NCI-H2196 (cell line): Measurements from ENCODE around the gene FAM83G.

Source experiments
- DNase-seq: peaks from one replicate; lab custom pipeline; 2025; ENCODE audit not compliant: unreplicated experiment; lab: John Stamatoyannopoulos, UW

Gene FAM83G

GRCh38 chr17:18991531-18992315, 12.8 kb downstream of the FAM83G start:
- DNase-seq, result no peak

DNA sequence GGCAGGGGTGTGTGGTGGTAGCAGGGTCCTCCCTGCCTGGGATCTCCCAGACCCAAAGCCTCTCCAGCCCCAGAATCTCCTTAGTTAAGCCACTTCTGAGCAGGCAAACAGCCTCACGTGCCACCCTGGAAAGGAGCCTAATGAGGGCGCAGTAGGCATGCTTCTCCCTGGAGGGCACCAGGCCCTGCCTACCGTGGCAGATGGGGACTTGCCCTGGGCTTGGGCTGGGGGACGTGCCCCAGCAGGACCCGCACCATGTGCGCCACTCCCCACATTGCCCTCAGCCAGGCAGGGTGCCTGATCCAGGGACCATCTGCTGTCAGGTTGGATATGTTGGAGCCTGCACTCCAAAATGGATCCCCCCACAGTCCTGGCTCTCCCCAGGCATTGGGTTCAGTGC, 14.2 kb downstream of the FAM83G start:
- DNase-seq, result no peak

DNA sequence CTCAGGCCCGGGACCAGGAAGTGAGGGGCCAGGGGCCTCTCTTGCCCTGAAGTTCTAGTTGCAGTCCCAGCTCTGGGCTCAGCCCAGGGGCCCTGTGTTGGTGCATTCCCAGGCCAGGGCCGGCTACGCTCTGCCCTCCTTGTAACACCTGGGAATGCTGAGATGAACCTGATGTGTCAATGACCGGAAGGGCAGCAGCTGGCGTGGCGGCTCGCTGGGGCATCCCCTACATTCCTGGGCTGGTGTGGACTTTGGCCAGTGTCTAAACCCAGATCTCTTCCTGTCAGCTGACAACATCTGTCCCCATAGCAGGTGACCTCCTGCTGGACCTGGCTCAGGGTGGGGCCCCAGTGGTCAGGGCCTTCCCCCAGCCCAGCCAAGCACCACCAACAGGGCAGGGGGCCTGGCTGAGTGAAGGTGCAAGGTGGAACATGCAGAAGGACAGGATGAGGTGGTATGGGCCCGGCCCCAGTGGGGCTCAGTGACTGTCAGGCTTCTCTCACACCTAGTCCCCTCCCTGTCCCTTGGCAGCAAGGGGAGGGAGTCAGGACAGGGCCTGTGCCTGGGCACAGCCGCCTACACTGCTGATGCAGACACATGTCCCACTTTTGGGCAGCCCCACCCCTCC, 15.9 kb downstream of the FAM83G start:
- DNase-seq, result no peak

GRCh38 chr17:18987862-18988545, 16.6 kb downstream of the FAM83G start:
- DNase-seq, result peak; percentile 45

DNA sequence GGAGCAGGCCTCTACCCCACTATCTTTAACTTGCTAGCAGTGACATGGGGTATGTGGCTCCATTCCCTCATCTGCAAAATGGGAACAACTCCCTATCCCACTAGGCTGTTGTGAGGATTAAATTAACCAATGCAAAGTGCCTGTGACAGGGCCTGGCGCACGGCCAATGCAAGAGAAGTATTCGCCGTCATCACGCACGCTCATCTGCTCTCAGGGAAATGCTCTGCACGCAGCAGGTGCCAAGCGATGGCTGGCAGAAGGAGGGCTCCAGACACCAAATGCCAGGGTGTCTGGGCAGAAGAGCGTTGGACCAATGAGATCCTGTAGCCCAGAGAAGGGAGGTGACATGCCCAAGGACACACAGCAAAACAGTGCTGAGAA, 17.3 kb downstream of the FAM83G start:
- DNase-seq, result no peak

GRCh38 chr17:18986541-18987229, 17.9 kb downstream of the FAM83G start:
- no peak for DNase-seq

- no peak for DNase-seq
These were observed 19.1 kb downstream of the FAM83G start for GRCh38 chr17:18985475-18985874.

DNA sequence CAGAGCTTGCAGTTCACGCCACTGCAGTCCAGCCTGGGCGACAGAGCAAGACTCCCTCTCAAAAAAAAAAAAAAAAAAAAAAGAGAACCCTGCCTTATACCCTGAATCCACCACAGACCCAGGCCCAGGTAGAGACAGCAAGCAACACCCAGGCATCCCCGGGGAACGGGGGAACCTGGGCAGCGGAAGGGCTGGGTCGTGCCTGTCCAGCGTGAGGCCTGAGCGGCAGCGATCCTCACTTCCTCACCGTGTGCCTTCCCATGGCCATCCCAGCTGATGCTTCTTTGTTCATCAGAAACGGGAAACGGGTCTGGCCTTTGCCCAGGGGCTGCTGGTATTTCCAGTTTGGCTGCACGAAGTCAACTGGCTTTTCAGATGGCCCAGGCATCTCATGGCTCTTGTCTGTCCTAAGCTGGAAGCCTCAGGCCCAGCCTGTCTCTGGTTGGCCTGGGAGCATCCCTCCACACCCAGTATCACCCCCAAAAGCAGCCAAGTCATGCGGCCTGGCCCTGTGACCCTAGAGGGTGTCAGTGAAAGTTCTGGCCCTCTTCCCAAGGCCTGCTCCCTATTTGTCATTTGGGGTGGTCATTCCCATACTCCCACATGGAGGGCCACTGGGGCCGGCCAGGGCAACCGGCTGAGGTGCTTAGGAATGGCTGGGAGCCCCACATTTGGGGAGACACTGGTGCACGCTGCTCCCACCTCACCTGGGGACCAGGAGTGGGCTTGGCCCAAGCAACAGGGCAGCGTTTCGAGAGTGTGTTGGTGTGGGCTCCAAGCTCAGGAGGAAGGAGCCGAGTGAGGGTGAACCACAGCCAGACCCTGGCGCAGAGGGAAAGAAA, 20.1 kb downstream of the FAM83G start:
- DNase-seq, result no peak

- no peak for DNase-seq
These were observed 22.7 kb downstream of the FAM83G start for GRCh38 chr17:18981642-18982424.

- no peak for DNase-seq
These were observed 23.3 kb downstream of the FAM83G start for GRCh38 chr17:18981335-18981641.

DNA sequence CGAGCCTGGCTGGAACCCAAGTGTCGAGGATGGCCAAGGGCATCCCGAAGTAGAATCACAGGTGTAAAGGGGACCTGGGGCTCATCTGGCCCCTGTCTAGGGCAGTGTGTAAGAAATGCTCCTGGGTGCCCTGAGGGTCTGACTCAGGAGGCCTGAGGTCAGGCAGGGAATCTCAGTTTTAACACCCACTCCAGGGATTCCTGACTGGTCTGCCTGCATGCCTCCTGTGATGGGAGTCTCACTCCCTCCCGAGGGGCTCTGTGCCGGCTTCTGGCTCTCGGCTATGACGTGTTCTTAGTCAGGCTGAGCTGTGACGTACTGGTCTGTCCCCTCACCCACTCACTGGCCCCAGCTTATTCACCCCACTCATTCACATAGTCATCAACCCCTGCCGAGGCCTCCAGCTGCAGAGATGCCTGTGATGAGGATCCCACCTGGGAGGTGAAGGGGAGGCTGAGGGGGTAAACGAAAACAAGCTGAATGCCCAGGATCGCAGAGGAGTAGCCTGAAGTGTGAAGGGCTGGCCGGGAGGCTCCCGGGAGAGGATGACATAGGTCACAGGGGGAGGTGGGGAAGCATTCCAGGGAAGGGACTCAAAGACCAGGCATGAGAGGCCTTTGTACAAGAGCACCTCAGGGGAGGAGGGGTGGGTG, 23.8 kb downstream of the FAM83G start:
- no peak for DNase-seq

DNA sequence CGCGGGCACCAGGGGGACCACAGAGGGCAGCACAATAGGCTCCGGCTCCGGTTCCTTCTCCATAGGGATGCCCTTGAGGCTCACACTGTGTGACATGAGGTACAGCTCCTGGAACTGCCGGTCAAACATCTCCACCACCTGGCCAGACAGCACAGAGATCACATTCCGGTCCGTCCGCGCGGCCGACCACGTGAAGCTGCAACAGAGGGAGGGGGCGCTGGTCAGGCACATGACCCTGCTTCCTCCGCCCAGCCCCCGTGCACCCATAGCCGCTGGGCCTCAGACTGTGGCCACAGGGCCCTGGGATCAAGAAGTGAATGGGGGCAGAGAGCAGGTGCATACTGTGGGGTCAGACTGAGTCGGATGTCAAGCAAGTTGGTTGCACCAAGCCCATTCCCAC, 25.9 kb downstream of the FAM83G start:
- DNase-seq, result no peak

- DNase-seq, result no peak
These were observed 26.5 kb downstream of the FAM83G start for GRCh38 chr17:18978050-18978449.

GRCh38 chr17:18977646-18978045, 26.9 kb downstream of the FAM83G start:
- DNase-seq, result no peak

GRCh38 chr17:18977021-18977420, 27.5 kb downstream of the FAM83G start:
- no peak for DNase-seq

DNA sequence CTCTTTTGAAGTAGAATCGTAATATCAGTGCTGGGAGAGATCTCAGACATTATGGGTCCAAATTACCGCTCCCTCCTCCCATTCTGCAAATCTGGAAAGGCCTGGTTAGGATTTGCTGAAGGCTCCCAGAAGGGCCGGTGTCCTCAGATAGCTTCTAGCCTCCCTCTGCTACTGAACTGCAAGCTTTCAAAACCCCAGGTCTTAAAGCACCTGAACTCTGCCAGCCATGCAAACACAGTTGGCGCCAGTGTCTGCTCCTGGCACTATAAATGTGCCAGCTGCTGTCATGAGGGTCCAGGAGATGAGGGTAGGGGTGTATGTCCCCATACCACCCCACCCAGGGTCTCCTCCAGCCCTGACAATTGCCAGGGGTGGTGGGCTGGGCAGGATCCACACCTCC, 28.4 kb downstream of the FAM83G start:
- no peak for DNase-seq

DNA sequence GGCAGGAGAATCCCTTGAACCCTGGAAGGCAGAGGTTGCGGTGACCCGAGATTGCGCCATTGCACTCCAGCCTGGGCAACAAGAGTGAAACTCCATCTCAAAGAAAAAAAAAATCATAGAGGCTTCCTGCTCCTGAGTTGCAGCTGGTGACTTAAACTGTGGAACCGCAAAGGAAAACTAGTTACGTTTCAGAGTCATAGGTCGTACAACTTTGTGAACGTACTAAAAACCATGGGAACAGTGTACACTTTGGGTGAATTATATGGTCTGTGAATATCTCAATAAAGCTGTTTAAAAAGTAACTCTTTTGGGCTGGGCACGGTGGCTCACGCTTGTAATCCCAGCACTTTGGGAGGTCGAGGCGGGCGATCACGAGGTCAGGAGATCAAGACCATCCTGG, 29.0 kb downstream of the FAM83G start:
- no peak for DNase-seq

DNA sequence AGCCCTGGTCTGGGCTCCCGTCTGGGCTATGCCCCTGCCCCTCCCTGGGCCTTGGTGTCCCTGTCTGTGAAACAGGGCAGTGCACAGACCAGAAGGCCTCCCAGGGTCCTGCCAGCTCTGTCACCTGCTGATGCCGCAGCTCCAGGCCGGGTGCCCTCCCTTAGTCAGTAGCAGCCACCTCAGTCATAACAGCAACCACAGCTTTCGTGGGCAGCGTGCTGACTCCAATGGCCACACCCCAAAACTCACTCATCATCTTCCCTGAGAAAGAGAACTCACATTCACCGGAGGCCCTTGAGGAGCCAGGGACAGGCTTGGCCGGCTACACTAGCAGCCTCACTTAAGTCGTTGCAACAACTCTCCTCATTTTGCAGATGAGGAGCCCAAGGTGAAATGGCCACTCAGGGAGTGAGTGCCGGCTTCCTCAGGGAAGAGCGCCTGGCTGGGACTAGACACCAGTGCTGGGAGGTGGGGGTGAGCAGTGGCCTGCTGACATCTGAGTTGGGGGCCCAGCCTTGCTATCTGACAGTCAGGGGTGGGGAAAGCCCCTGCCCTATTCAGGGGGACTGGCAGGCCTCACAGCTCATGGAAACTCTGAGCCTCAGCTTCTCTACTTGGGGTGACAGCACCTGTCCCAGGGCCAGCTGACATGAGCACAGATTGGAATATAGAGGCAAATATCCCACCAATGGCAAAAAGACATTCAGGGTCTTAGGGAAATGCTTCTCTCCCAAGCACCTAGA, 30.0 kb downstream of the FAM83G start:
- no peak for DNase-seq

DNA sequence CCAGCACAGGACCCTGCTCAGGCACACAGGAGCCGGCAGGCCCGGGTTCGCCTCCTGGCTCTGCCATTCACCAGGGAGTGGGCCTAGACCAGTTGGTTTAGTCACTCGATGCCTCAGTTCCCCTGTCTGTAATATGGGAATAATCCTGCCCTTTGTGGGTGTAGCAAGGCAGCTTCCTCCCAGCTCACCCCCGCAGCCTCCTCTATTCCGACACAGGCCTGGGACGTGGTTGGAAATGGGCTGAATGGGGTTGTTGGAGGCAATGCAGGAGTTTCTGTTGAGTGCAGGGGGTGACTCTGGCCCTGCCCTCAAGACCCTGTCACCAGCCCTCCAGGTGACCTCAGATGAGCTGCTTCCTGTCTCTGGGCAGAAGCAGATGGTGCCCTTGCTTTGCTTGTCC, 32.8 kb downstream of the FAM83G start:
- DNase-seq, result no peak
